ENCODE results near the gene EYA2. TPM values are rescaled to one million over a fixed set of nuclear protein-coding genes. Genes with fewer than 3 reads are reported as not detected.

The EYA2 gene
- total RNA-seq, 1 donor, result 17.7 TPM

DNA sequence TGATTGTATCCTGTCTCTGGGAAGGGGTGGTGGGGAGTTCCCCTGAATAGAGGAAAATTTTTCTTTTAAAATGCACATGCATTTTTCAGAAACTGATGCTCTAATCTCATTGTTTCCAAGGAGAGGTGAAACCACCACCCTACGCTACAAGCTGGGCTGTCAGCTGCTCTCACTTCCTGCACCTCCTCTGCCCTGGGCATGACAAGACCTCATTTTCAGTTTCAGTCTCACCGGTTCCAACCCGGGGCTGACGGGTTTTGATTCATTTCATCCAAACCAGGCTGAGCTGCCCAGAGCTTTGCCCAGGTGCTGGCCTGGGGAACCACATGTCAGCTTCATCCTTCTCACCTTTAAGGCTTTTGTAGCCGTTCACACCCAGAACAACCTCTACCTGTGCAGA lies 99.7 kb downstream of the EYA2 start:
- H3K27me3 ChIP-seq (ENCODE audit: insufficient read depth, low read length), result no peaks in the 10 kb centered on the region
- no peak overlapping the region for H3K4me3 ChIP-seq (ENCODE audit: insufficient read depth, low read length)
- H4K20me1 ChIP-seq (ENCODE audit: insufficient read depth, low read length), result no peaks in the 10 kb centered on the region
- no peak overlapping the region for H3K4me2 ChIP-seq (ENCODE audit: insufficient read depth, low read length)
- no peak overlapping the region for H3K27ac ChIP-seq (ENCODE audit: low read depth, low read length)
- H3K9me3 ChIP-seq (ENCODE audit: low read depth, low read length), result no peaks in the 10 kb centered on the region
- H2AFZ ChIP-seq (ENCODE audit: low read length), result no peak overlapping the region
- no peak for DNase-seq (ENCODE audit: insufficient read length, low spot score, missing footprints)
- no peaks in the 10 kb centered on the region for H3K36me3 ChIP-seq (ENCODE audit: insufficient read depth, low read length)
- H3K4me1 ChIP-seq (ENCODE audit: insufficient read depth, low read length), result no peaks in the 10 kb centered on the region
- TF ChIP-seq, protein P1, sequence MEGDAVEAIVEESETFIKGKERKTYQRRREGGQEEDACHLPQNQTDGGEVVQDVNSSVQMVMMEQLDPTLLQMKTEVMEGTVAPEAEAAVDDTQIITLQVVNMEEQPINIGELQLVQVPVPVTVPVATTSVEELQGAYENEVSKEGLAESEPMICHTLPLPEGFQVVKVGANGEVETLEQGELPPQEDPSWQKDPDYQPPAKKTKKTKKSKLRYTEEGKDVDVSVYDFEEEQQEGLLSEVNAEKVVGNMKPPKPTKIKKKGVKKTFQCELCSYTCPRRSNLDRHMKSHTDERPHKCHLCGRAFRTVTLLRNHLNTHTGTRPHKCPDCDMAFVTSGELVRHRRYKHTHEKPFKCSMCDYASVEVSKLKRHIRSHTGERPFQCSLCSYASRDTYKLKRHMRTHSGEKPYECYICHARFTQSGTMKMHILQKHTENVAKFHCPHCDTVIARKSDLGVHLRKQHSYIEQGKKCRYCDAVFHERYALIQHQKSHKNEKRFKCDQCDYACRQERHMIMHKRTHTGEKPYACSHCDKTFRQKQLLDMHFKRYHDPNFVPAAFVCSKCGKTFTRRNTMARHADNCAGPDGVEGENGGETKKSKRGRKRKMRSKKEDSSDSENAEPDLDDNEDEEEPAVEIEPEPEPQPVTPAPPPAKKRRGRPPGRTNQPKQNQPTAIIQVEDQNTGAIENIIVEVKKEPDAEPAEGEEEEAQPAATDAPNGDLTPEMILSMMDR (IDR thresholded peaks at IDR 0.05; ENCODE audit: extremely low read depth, low read depth, low read length), result no peak
- no peaks in the 10 kb centered on the region for H3K79me2 ChIP-seq (ENCODE audit: insufficient read depth, low read length)

DNA sequence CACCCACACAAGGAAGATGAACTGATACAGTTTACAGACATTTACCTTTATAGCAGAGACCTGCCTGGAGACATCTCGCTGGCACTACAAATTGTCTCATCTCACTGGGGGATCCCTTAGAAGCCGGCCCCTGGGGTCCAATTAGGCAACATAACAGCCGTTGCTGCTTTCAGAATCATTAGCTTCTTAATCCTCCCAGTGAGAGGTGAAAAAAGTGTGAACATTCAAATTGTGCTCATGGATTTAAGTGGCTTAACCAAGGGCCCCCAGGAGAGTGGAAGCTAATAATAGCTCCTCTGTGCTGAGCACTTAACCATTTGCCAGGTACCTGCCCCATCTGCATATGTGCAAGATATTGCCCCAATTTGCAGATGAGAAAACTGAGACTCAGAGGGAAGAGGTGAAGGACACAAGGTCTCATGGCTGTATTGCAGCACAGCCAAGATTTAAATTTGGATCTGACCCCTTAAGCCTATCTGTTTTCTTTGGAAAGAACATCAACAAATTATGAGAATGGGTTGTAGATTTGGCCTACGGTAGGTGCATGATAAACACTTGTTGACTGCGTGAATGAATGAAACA lies 101.0 kb downstream of the EYA2 start:
- no peak overlapping the region for H2AFZ ChIP-seq (ENCODE audit: low read length)
- TF ChIP-seq, protein P1 (IDR thresholded peaks at IDR 0.05; ENCODE audit: extremely low read depth, low read depth, low read length), result no peak
- no peak overlapping the region for H3K4me2 ChIP-seq (ENCODE audit: insufficient read depth, low read length)
- no peak for DNase-seq (ENCODE audit: insufficient read length, low spot score, missing footprints)
- H3K36me3 ChIP-seq (ENCODE audit: insufficient read depth, low read length), result no peaks in the 10 kb centered on the region
- H4K20me1 ChIP-seq (ENCODE audit: insufficient read depth, low read length), result no peaks in the 10 kb centered on the region
- H3K9me3 ChIP-seq (ENCODE audit: low read depth, low read length), result no peaks in the 10 kb centered on the region
- no peak overlapping the region for H3K27ac ChIP-seq (ENCODE audit: low read depth, low read length)
- H3K4me1 ChIP-seq (ENCODE audit: insufficient read depth, low read length), result no peaks in the 10 kb centered on the region
- no peaks in the 10 kb centered on the region for H3K79me2 ChIP-seq (ENCODE audit: insufficient read depth, low read length)
- H3K27me3 ChIP-seq (ENCODE audit: insufficient read depth, low read length), result no peaks in the 10 kb centered on the region
- no peak overlapping the region for H3K4me3 ChIP-seq (ENCODE audit: insufficient read depth, low read length)

DNA sequence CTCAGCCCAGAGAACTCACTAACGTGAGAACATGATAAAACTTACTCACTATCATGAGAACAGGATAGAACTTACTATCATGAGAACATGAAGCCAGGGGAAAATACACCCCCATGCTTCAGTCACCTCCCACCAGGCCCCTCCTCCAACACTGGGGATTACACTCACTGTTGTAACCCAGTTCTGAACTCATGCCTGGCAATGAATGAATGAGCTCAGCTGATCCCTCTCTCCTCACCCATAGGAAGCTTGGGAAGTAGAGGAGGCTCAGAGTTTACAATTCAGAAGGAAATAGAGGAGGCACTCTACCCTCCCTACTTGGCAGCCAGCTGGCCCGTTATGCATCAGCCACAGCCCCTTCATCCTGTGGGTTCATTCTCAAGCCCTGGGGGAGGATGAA lies 102.5 kb downstream of the EYA2 start:
- H4K20me1 ChIP-seq (ENCODE audit: insufficient read depth, low read length), result no peaks in the 10 kb centered on the region
- H3K9me3 ChIP-seq (ENCODE audit: low read depth, low read length), result no peaks in the 10 kb centered on the region
- H3K36me3 ChIP-seq (ENCODE audit: insufficient read depth, low read length), result no peaks in the 10 kb centered on the region
- H3K4me2 ChIP-seq (ENCODE audit: insufficient read depth, low read length), result no peak overlapping the region
- H3K4me3 ChIP-seq (ENCODE audit: insufficient read depth, low read length), result no peak overlapping the region
- no peaks in the 10 kb centered on the region for H3K4me1 ChIP-seq (ENCODE audit: insufficient read depth, low read length)
- TF ChIP-seq, protein P1 (IDR thresholded peaks at IDR 0.05; ENCODE audit: extremely low read depth, low read depth, low read length), result no peak
- H3K27ac ChIP-seq (ENCODE audit: low read depth, low read length), result no peak overlapping the region
- no peak for DNase-seq (ENCODE audit: insufficient read length, low spot score, missing footprints)
- H3K79me2 ChIP-seq (ENCODE audit: insufficient read depth, low read length), result no peaks in the 10 kb centered on the region
- no peaks in the 10 kb centered on the region for H3K27me3 ChIP-seq (ENCODE audit: insufficient read depth, low read length)
- H2AFZ ChIP-seq (ENCODE audit: low read length), result no peak overlapping the region

DNA sequence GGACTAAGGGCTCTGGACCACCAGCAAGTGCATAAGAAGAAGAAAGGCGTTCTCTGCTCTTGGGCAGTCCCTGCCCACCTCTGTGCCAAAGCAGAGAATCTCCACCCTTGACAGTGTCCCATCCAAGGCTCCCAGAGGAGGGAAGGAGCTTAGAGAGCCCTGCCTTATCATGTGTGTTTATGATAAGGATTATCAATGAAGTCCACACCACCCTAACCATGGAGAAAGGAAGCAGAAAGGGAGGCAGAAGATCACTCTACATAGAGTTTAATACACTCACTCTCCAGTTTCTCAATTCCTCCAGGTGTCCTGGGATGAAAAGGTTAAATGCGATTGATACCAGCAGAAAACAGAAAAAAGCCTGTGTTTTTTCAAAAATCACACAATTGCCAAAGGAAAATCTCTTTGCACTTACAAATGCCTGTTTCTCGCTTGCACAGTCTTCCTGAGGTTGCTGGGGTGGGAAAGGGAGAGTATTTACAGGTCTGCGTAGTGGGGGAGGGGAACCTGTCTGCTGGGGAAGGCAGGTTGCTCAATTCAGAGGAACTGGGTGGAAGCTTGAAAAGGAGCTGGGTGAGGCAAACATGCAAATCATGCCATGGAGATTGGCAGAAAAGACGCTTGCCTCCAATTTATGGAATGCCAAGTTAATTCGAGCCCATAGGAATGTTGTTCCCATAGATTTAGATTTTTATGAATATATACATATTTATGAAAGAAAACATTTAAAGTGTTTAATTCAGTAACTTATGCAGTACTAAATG lies 104.0 kb downstream of the EYA2 start:
- TF ChIP-seq, protein P1 (IDR thresholded peaks at IDR 0.05; ENCODE audit: extremely low read depth, low read depth, low read length), result no peak
- H3K4me1 ChIP-seq (ENCODE audit: insufficient read depth, low read length), result no peaks in the 10 kb centered on the region

More for the DNA sequence above, 104.0 kb downstream of the EYA2 start:
- no peak overlapping the region for H3K4me2 ChIP-seq (ENCODE audit: insufficient read depth, low read length)
- H3K9me3 ChIP-seq (ENCODE audit: low read depth, low read length), result no peaks in the 10 kb centered on the region
- no peak overlapping the region for H3K27ac ChIP-seq (ENCODE audit: low read depth, low read length)
- no peak overlapping the region for H3K4me3 ChIP-seq (ENCODE audit: insufficient read depth, low read length)
- no peaks in the 10 kb centered on the region for H4K20me1 ChIP-seq (ENCODE audit: insufficient read depth, low read length)
- no peak for DNase-seq (ENCODE audit: insufficient read length, low spot score, missing footprints)
- H2AFZ ChIP-seq (ENCODE audit: low read length), result no peak overlapping the region
- no peaks in the 10 kb centered on the region for H3K27me3 ChIP-seq (ENCODE audit: insufficient read depth, low read length)
- H3K36me3 ChIP-seq (ENCODE audit: insufficient read depth, low read length), result no peaks in the 10 kb centered on the region
- no peaks in the 10 kb centered on the region for H3K79me2 ChIP-seq (ENCODE audit: insufficient read depth, low read length)
